Panc1 (cell line): ENCODE results near the gene ASB14. TPM values are rescaled to one million over a fixed set of nuclear protein-coding genes. Genes with fewer than 3 reads are reported as not detected.
A peak's percentile ranks its signal among the peaks of the same experiment; 100 is the strongest.
"Not testable (repeated sequence)": the region's sequence is repeated elsewhere in the genome, so short reads cannot be mapped to it uniquely, and the experiment has no call there.

Experiments
- ATAC-seq: fragments of 200-7000 bp; cut with Tn5 transposase; 2 replicates; pipeline ENCODE4 v1.9.1; 2020; ENCODE audit warnings: mild to moderate bottlenecking, moderate library complexity
- Bru-seq: library from RNA; stranded (reverse); fragments of 400-500 nt; gene quantifications from one replicate; lab custom pipeline; 2021; lab: Mats Ljungman, UMichigan
- BruChase-seq, 2 experiments: library from RNA; stranded (reverse); fragments of 400-500 nt; gene quantifications; one replicate each; lab custom pipeline; 2021; lab: Mats Ljungman, UMichigan
- BruUV-seq: library from RNA; stranded (reverse); fragments of 400-500 nt; replicated peaks from 2 replicates; lab custom pipeline; 2021; lab: Mats Ljungman, UMichigan
- CTCF ChIA-PET: fragments of 300-600 bp; sonication (Branson Sonifier 250); formaldehyde crosslinking; loops from one replicate; lab custom pipeline; 2022; ENCODE audit warnings: antibody characterized with exemption; lab: Charles Lee
- POLR2A ChIA-PET: fragments of 300-600 bp; sonication (Branson Sonifier 250); formaldehyde crosslinking; loops from one replicate; lab custom pipeline; 2022; ENCODE audit warnings: antibody characterized with exemption; lab: Charles Lee
- DNase-seq: peaks from one replicate; pipeline ENCODE4 v3.0.0-alpha.2; 2010; ENCODE audit warnings: low read depth, low spot score
- H3K27ac ChIP-seq: 2 replicates; pipeline ENCODE4 v1.5.1; 2011; ENCODE audit warnings: mild to moderate bottlenecking, low read length, inconsistent platforms
- H3K27me3 ChIP-seq: fragments of 200-500 bp; sonication (Bioruptor generic); 2 replicates; pipeline ENCODE4 v1.6.0; 2014; ENCODE audit warnings: low read length, inconsistent platforms; ENCODE audit not compliant: control insufficient read depth, insufficient read depth
- H3K36me3 ChIP-seq: fragments of 200-500 bp; sonication (Bioruptor generic); 2 replicates; pipeline ENCODE4 v1.5.1; 2014; ENCODE audit warnings: inconsistent platforms, mild to moderate bottlenecking, low read length, moderate library complexity; ENCODE audit not compliant: control insufficient read depth, insufficient read depth
- H3K4me1 ChIP-seq: 2 replicates; pipeline ENCODE4 v1.5.1; 2011; ENCODE audit warnings: inconsistent platforms, mild to moderate bottlenecking, low read length, moderate library complexity; ENCODE audit not compliant: control insufficient read depth, insufficient read depth
- H3K4me3 ChIP-seq, 2 experiments: 2 replicates each; pipeline ENCODE4 v1.5.1; 2011 to 2012; ENCODE audit warnings: low read depth in 2 of 2, low read length in 2 of 2, mild to moderate bottlenecking in 2 of 2, inconsistent platforms in 1 of 2, moderate library complexity in 1 of 2
- H3K9me3 ChIP-seq: fragments of 200-500 bp; sonication (Bioruptor generic); 2 replicates; pipeline ENCODE4 v1.5.1; 2014; ENCODE audit warnings: low read depth, mild to moderate bottlenecking, inconsistent platforms, low read length, moderate library complexity; ENCODE audit not compliant: control insufficient read depth, insufficient read depth
- CTCF ChIP-seq: fragments of 450-650 bp; IDR thresholded peaks from 2 replicates; pipeline ENCODE4 v1.5.1; 2017; ENCODE audit warnings: mild to moderate bottlenecking
- POLR2AphosphoS5 ChIP-seq: IDR thresholded peaks from 2 replicates; pipeline ENCODE4 v1.6.1; 2012; ENCODE audit warnings: mild to moderate bottlenecking, low read depth, low read length, moderate library complexity
- REST ChIP-seq, 2 experiments: IDR thresholded peaks; 2 replicates each; pipeline ENCODE4 v1.6.1; 2011 to 2012; ENCODE audit warnings: low read depth in 2 of 2, control low read depth in 1 of 2, low read length in 1 of 2, mild to moderate bottlenecking in 1 of 2, moderate library complexity in 1 of 2; ENCODE audit not compliant: insufficient read depth in 1 of 2
- SIN3A ChIP-seq: IDR thresholded peaks from 2 replicates; pipeline ENCODE4 v1.6.1; 2012; ENCODE audit warnings: low read depth, mild to moderate bottlenecking, low read length, moderate library complexity, borderline replicate concordance; ENCODE audit not compliant: insufficient read depth
- TCF7L2 ChIP-seq: IDR thresholded peaks from 2 replicates; pipeline ENCODE4 v1.6.1; 2011; ENCODE audit warnings: mild to moderate bottlenecking, low read depth, low read length, inconsistent platforms
- in situ Hi-C: cut with HindIII; loops from 2 replicates; pipeline ENCODE4 v1.10.0; 2016; ENCODE audit warnings: low sequenced_read_pairs, low pct_unique_long_range_greater_than_20kb
- intact Hi-C: fragments of 100-400 bp; cut with micrococcal nuclease; formaldehyde crosslinking; loops from one replicate; pipeline ENCODE4 v1.10.0; 2022; ENCODE audit not compliant: unreplicated experiment
- long read RNA-seq: library from polyadenylated mRNA; unstranded; transcript quantifications from one replicate; pipeline ENCODE4 v2.0.0, GENCODE V29; 2021; ENCODE audit not compliant: unreplicated experiment
- polyA plus RNA-seq: library from polyadenylated mRNA; unstranded; fragments of >200 nt; gene quantifications from one replicate; pipeline ENCODE4 v1.2.1, GENCODE V29; 2012; ENCODE audit warnings: missing spikeins; ENCODE audit not compliant: insufficient read length
- total RNA-seq: library from RNA; stranded (reverse); gene quantifications from one replicate; pipeline ENCODE4 v1.2.1, GENCODE V29; 2021; ENCODE audit not compliant: unreplicated experiment

The ASB14 gene
- not detected for total RNA-seq
- 0.29 TPM for polyA plus RNA-seq
- Bru-seq, nascent RNA: percentile 9 among the genes with signal in this experiment
- percentile 14 among the genes with signal in this experiment for BruChase-seq, experiment 1, labeled RNA remaining after a 2-hour chase
- BruChase-seq, experiment 2, labeled RNA remaining after a 6-hour chase: percentile 8 among the genes with signal in this experiment
- long read RNA-seq, partial matches to known transcripts: 0 of 1 reads
- long read RNA-seq, other reads (novel, unspliced or antisense): 1 of 1 reads

- no peaks in the 10 kb centered on the region for H3K36me3 ChIP-seq
- no peaks in the 10 kb centered on the region for H3K27me3 ChIP-seq
- BruUV-seq: no TSS peak
- DNase-seq: no peak
- ChIA-PET POLR2A (no interaction called here), CTCF (no interaction called here)
- H3K4me1 ChIP-seq: no peaks in the 10 kb centered on the region
- ATAC-seq: no peak
- in situ Hi-C loops: no loop called here
- no peak within 1 kb of the TSS for H3K27ac ChIP-seq
- no peaks in the 10 kb centered on the region for H3K9me3 ChIP-seq
- H3K4me3 ChIP-seq: no peak within 1 kb of the TSS
- intact Hi-C loops: no loop called here
- TF ChIP-seq TCF7L2: no peak
- TF ChIP-seq CTCF: no peak
- no peak for TF ChIP-seq POLR2AphosphoS5
- TF ChIP-seq SIN3A: no peak
- no peak for TF ChIP-seq REST (IDR thresholded peaks at IDR 0.05; ENCODE audit: insufficient read depth in 1 of 2, low read depth in 2 of 2, low read length in 1 of 2)
Observed at GRCh38 chr3:57292159-57292896, at the start of gene ASB14. TSS of gene ASB14 (minus strand) at chr3:57292685. CDS start at chr3:57292033, 652 bp downstream.

GRCh38 chr3:57339071-57339642 is 46.7 kb upstream of the ASB14 start:
- DNase-seq, H3K4me1 ChIP-seq, BruUV-seq, CTCF ChIA-PET, H3K27ac ChIP-seq, H3K4me3 ChIP-seq, H3K9me3 ChIP-seq, POLR2A ChIA-PET, H3K27me3 ChIP-seq, ATAC-seq, in situ Hi-C loops, intact Hi-C loops, H3K36me3 ChIP-seq: not testable (repeated sequence)

GRCh38 chr3:57338272-57339070 is 46.0 kb upstream of the ASB14 start:
- not testable (repeated sequence) for BruUV-seq, H3K4me3 ChIP-seq

More at GRCh38 chr3:57338272-57339070, 46.0 kb upstream of the ASB14 start:
- H3K9me3 ChIP-seq, H3K27me3 ChIP-seq, intact Hi-C loops, H3K27ac ChIP-seq, ATAC-seq, DNase-seq, in situ Hi-C loops, POLR2A ChIA-PET, CTCF ChIA-PET, H3K4me1 ChIP-seq, H3K36me3 ChIP-seq: not testable (repeated sequence)
